ENCODE results near the gene DSCAML1.

DSCAML1 gene

GRCh38 chr11:117574551-117574950, 222.5 kb downstream of the DSCAML1 start:
- no peak for DNase-seq (ENCODE audit: low read depth)

- no peak for DNase-seq (ENCODE audit: low read depth)
Measured at GRCh38 chr11:117573326-117573725, 223.7 kb downstream of the DSCAML1 start.

- no peak for DNase-seq (ENCODE audit: low read depth)
Measured at GRCh38 chr11:117572671-117573070, 224.3 kb downstream of the DSCAML1 start.

- DNase-seq (ENCODE audit: low read depth), result no peak
Measured at GRCh38 chr11:117572129-117572528, 224.9 kb downstream of the DSCAML1 start.

- no peak for DNase-seq (ENCODE audit: low read depth)
Measured at GRCh38 chr11:117570701-117571100, 226.3 kb downstream of the DSCAML1 start.

GRCh38 chr11:117569911-117570310, 227.1 kb downstream of the DSCAML1 start:
- no peak for DNase-seq (ENCODE audit: low read depth)

GRCh38 chr11:117565709-117566108, 231.3 kb downstream of the DSCAML1 start:
- no peak for DNase-seq (ENCODE audit: low read depth)

- DNase-seq (ENCODE audit: low read depth), result no peak
Measured at GRCh38 chr11:117564321-117564720, 232.7 kb downstream of the DSCAML1 start.

GRCh38 chr11:117563556-117563955, 233.5 kb downstream of the DSCAML1 start:
- DNase-seq (ENCODE audit: low read depth), result no peak

GRCh38 chr11:117562136-117562535, 234.9 kb downstream of the DSCAML1 start:
- no peak for DNase-seq (ENCODE audit: low read depth)

- no peak for DNase-seq (ENCODE audit: low read depth)
Measured at GRCh38 chr11:117560780-117561530, 236.1 kb downstream of the DSCAML1 start.

GRCh38 chr11:117559698-117560097, 237.3 kb downstream of the DSCAML1 start:
- no peak for DNase-seq (ENCODE audit: low read depth)

- no peak for DNase-seq (ENCODE audit: low read depth)
Measured at GRCh38 chr11:117557361-117557760, 239.7 kb downstream of the DSCAML1 start.

- DNase-seq (ENCODE audit: low read depth), result no peak
Measured at GRCh38 chr11:117554601-117555333, 242.2 kb downstream of the DSCAML1 start.

- no peak for DNase-seq (ENCODE audit: low read depth)
Measured at GRCh38 chr11:117552626-117553025, 244.4 kb downstream of the DSCAML1 start.

GRCh38 chr11:117551761-117552343, 245.2 kb downstream of the DSCAML1 start:
- no peak for DNase-seq (ENCODE audit: low read depth)

- no peak for DNase-seq (ENCODE audit: low read depth)
Measured at GRCh38 chr11:117550466-117550865, 246.6 kb downstream of the DSCAML1 start.

- no peak for DNase-seq (ENCODE audit: low read depth)
Measured at GRCh38 chr11:117549417-117549816, 247.6 kb downstream of the DSCAML1 start.

GRCh38 chr11:117548876-117549275, 248.1 kb downstream of the DSCAML1 start:
- no peak for DNase-seq (ENCODE audit: low read depth)

GRCh38 chr11:117547946-117548345, 249.1 kb downstream of the DSCAML1 start:
- DNase-seq (ENCODE audit: low read depth), result no peak

GRCh38 chr11:117547195-117547850, 249.7 kb downstream of the DSCAML1 start:
- DNase-seq (ENCODE audit: low read depth), result no peak

GRCh38 chr11:117546431-117547194, 250.4 kb downstream of the DSCAML1 start:
- no peak for DNase-seq (ENCODE audit: low read depth)
